Activated naive CD8-positive, alpha-beta T cell treated with anti-CD3 and anti-CD28 coated beads, Interleukin-2, amount 50 U/mL, for 24 hours (primary cell): ENCODE data around the gene FEZ2.

Experiments used
- ATAC-seq: fragments of 150-1000 bp; cut with Tn5 transposase; one replicate; pipeline ENCODE4 v1.10.0; 2021
- DNase-seq: peaks from one replicate; pipeline ENCODE4 v3.0.0; 2021
- H3K27ac Mint-ChIP-seq: one replicate; pipeline ENCODE4 v1.8.0; 2021; ENCODE audit warnings: mild to moderate bottlenecking, mixed read lengths
- H3K27me3 Mint-ChIP-seq: one replicate; pipeline ENCODE4 v1.8.0; 2021; ENCODE audit warnings: mixed read lengths
- H3K36me3 Mint-ChIP-seq: one replicate; pipeline ENCODE4 v1.8.0; 2021; ENCODE audit warnings: low read depth, mixed read lengths
- H3K4me1 Mint-ChIP-seq: one replicate; pipeline ENCODE4 v1.8.0; 2021; ENCODE audit warnings: mixed read lengths
- H3K4me3 Mint-ChIP-seq: one replicate; pipeline ENCODE4 v1.8.0; 2021; ENCODE audit warnings: mild to moderate bottlenecking, moderate library complexity, mixed read lengths
- H3K9me3 Mint-ChIP-seq: one replicate; pipeline ENCODE4 v1.8.0; 2021; ENCODE audit warnings: mixed read lengths

Gene FEZ2

DNA sequence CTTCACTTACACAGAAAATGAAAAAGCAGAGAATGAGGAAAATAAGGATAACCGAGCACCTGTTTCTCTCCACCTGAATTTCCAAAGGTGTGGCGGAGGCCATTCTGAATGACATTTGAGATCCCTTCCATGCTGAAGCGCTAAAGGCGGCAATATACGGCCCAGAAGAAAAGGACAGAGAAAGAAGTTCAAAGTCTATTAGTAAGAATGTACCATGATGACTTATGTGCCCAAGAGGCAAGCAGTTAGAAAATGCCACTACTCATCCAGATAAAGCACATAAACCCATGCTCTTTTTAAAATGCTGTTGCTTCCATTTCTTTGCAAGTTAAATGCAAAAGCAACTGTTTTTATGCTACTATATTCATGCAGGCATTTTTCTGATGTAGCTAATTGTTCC is 37.2 kb downstream of the FEZ2 start:
- H3K36me3 Mint-ChIP-seq: peaks cover 29% of the 10 kb centered on the region
- no peaks in the 10 kb centered on the region for H3K27me3 Mint-ChIP-seq
- no peaks in the 10 kb centered on the region for H3K4me1 Mint-ChIP-seq
- no peak overlapping the region for H3K4me3 Mint-ChIP-seq
- no peaks in the 10 kb centered on the region for H3K9me3 Mint-ChIP-seq
- ATAC-seq: no peak
- DNase-seq: no peak
- no peak overlapping the region for H3K27ac Mint-ChIP-seq

DNA sequence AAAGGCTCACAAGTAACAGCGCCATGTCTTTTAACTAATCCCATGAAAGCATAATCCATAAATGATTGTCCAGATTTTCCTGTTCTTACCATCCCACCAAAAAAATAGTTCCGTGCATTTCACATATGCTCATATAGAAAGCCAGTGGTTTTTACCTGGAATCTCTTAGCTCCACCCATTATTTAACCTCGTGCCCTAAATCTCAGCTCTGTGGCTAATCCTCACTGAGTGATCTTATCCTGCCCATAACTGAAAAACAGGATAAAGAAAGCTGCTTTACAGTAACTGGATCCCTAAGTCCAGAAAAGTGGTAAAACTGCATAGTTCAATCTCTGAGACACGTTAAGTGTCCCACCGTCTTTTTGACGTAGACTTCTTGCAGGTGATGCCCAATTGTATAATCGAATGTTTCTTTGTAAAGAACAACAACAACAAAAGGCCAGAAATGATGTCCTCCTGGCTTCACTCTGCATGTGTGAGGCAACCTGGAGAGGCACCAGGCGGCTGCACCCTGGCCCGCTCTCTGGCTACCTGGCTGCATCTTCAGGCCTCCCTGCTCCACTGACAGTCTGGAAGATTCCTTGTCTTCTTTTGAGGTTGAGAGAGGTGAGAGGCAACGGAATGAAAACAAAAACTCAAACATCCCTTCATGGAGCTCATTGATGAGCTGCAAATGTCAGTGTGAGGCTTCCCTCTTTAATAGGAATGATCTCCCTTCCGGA is 38.6 kb downstream of the FEZ2 start:
- Mint-ChIP-seq H3K9me3 (no peaks in the 10 kb centered on the region), H3K36me3 (peaks cover 25% of the 10 kb centered on the region), H3K4me3 (no peak overlapping the region), H3K27me3 (no peaks in the 10 kb centered on the region), H3K27ac (no peak overlapping the region), H3K4me1 (no peaks in the 10 kb centered on the region)
- ATAC-seq (no peak), DNase-seq (no peak)

DNA sequence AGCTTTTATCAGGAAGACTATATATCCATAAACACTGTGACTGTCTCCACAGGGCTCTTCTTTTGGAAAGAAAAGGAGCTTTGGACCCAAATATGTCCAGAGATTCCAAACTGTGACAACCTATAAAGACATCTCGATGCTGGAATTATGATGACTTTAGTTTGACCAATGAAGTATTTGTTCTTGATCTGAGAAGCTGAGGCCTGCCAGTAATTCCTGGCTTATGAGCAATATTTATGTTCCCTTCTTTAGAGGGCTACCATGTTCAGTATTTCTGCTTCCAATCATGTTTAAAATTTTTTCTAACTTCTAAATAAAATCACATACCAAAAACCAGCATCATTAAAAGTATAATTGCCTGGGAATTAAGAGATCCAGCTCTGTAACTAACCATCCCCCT is 41.1 kb downstream of the FEZ2 start:
- H3K27me3 Mint-ChIP-seq: no peaks in the 10 kb centered on the region
- H3K36me3 Mint-ChIP-seq: peaks cover 31% of the 10 kb centered on the region
- H3K4me1 Mint-ChIP-seq: no peaks in the 10 kb centered on the region
- H3K9me3 Mint-ChIP-seq: no peaks in the 10 kb centered on the region
- ATAC-seq (no peak), DNase-seq (no peak)
- H3K4me3 Mint-ChIP-seq: no peak overlapping the region
- no peak overlapping the region for H3K27ac Mint-ChIP-seq

DNA sequence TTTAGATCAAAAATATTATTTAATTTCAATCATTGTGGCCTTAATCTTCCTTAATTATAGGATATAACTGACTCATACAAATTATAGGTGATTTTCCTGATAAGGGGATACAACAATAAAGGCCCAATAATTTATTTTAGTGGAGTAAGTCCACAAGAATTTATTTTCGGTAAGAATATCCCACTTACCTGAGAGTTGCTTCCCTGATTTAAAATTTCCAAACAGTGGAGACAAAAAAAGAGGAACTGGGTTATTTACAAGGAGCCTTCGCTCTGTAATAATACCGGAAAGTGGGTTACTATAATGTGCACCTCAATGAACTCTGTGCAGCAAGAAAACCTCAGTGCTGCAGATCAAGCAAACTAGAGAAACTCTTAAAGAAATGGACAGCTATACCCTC is 42.2 kb downstream of the FEZ2 start:
- Mint-ChIP-seq H3K4me3 (no peak overlapping the region), H3K36me3 (peaks cover 32% of the 10 kb centered on the region), H3K27ac (no peak overlapping the region), H3K4me1 (no peaks in the 10 kb centered on the region), H3K9me3 (no peaks in the 10 kb centered on the region), H3K27me3 (no peaks in the 10 kb centered on the region)
- DNase-seq (no peak), ATAC-seq (no peak)

DNA sequence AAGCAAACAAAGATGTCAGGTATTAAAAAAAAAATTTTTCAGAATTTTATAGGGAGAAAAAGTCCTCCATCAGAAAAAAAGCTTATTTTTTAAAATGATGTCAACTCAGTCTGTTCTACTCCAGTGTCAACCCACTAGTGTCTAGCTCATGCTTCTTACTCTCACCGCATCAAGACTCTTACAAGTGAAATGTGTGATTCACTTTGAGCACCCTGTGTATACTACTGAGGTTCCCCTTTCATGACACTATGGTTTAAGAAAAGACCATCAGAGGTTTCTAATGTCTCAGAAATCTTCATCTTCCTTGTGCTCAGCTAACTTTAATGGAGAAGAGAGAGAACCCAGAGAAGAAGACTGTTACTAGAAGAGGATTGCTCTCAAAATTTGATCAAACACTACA is 43.4 kb downstream of the FEZ2 start:
- DNase-seq (no peak), ATAC-seq (no peak)
- no peak overlapping the region for H3K27ac Mint-ChIP-seq
- no peaks in the 10 kb centered on the region for H3K27me3 Mint-ChIP-seq
- no peaks in the 10 kb centered on the region for H3K9me3 Mint-ChIP-seq
- peaks cover 4% of the 10 kb centered on the region for H3K4me1 Mint-ChIP-seq
- peaks cover 30% of the 10 kb centered on the region for H3K36me3 Mint-ChIP-seq
- no peak overlapping the region for H3K4me3 Mint-ChIP-seq

DNA sequence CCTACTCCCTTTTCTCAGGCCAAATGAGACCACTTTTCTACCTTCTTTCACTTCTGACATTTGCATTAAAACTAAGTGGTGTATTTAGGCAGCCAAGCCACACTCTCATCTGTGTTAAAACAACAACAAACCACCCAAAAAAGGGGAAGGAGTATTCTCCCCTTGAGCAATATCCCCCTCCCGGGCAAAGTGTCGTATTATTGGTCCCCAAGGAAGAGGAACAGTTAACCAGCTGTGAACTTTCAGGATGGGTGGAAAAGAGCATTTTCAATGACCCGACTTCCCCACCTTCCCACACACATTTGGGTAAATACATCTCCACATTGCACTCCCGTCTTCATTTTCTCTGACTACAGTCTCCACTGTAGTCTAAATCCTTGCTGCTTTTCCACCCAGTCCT is 44.3 kb downstream of the FEZ2 start:
- DNase-seq (no peak), ATAC-seq (no peak)
- Mint-ChIP-seq H3K4me1 (peaks cover 8% of the 10 kb centered on the region), H3K9me3 (no peaks in the 10 kb centered on the region), H3K27me3 (no peaks in the 10 kb centered on the region), H3K27ac (no peak overlapping the region), H3K4me3 (no peak overlapping the region), H3K36me3 (peaks cover 36% of the 10 kb centered on the region)

DNA sequence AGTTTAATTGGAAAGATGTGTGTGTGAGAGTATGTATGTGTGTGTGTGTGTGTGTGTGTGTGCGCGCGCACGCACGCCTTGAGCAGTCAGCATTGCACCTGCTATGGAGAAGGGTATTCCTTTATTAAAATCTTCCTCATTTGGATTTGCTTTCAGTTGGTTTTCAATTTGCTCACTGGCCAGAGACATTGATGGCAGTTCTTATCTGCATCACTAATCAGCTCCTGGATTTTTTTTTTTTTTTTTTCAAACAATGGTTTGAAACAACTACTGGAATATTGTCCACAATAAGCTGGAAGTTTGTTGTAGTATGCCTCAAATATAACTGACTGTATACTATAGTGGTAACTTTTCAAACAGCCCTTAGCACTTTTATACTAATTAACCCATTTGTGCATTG is 48.0 kb downstream of the FEZ2 start:
- no peak for DNase-seq
- H3K27ac Mint-ChIP-seq: no peak overlapping the region
- H3K27me3 Mint-ChIP-seq: no peaks in the 10 kb centered on the region
- no peak for ATAC-seq
- H3K4me3 Mint-ChIP-seq: no peak overlapping the region
- no peaks in the 10 kb centered on the region for H3K9me3 Mint-ChIP-seq
- peaks cover 12% of the 10 kb centered on the region for H3K4me1 Mint-ChIP-seq
- H3K36me3 Mint-ChIP-seq: peaks cover 48% of the 10 kb centered on the region

DNA sequence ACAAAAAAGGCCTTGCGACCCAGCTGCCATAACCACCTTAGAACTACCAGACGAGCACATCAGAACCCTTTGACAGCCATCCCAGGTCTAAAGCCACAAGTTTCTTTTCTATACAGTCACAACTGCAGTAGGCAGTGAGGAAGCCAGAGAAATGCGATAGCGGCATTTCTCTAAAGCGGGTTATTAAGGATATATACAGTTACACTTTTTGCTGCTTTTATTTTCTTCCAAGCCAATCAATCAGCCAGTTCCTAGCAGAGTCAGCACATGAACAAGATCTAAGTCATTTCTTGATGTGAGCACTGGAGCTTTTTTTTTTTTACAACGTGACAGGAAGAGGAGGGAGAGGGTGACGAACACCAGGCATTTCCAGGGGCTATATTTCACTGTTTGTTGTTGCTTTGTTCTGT is 48.8 kb downstream of the FEZ2 start:
- no peaks in the 10 kb centered on the region for H3K9me3 Mint-ChIP-seq
- peaks cover 12% of the 10 kb centered on the region for H3K4me1 Mint-ChIP-seq
- peaks cover 45% of the 10 kb centered on the region for H3K36me3 Mint-ChIP-seq
- DNase-seq: no peak
- no peak overlapping the region for H3K27ac Mint-ChIP-seq
- no peaks in the 10 kb centered on the region for H3K27me3 Mint-ChIP-seq
- no peak for ATAC-seq
- H3K4me3 Mint-ChIP-seq: no peak overlapping the region

DNA sequence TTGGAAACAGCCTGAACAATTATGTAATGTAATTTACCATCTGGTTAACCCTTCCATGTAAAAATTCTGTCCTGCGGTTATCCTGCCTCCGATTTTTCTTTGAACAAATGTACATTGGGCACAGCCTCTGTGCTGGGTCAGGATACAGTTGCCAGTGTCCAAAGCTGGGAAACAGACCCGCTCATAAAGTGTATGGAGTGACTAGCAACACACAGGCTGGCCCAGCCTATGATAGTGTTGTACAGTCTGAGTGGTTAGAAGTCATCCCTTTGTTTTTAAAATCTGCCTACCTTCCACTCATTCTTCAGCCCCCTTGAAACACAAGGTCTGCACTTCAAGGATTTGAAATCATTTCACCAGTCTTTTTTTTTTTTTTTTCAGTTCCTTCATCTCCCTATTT is 50.1 kb downstream of the FEZ2 start:
- H3K9me3 Mint-ChIP-seq: no peaks in the 10 kb centered on the region
- H3K27ac Mint-ChIP-seq: no peak overlapping the region
- ATAC-seq (no peak), DNase-seq (no peak)
- no peak overlapping the region for H3K4me3 Mint-ChIP-seq
- peaks cover 46% of the 10 kb centered on the region for H3K36me3 Mint-ChIP-seq
- peaks cover 12% of the 10 kb centered on the region for H3K4me1 Mint-ChIP-seq
- no peaks in the 10 kb centered on the region for H3K27me3 Mint-ChIP-seq

DNA sequence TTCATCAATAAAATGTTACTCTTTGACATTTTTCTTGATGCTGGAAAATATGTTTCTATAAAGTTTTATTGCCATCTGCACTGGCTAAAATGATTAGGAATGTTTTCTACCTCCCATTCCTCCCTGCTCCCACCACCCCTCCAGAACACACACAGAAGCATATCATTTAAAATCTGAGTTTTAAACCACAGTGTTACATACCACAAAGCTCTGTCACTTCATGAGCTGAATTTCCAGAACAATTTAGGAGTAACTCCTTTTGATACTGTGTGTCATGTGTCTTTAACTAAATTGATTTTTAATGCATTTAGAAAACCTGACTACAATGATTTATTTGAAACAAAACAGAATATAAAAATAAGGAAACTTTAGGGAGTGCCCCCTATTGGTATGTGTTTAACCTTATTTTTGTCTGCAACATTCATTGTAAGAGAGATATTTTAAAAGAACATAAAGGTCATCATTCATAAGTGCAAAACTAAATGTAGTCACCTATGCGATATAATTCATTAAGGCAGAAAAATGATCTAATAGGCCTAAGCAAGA is 52.0 kb downstream of the FEZ2 start:
- H3K36me3 Mint-ChIP-seq: peaks cover 40% of the 10 kb centered on the region
- DNase-seq: no peak
- H3K9me3 Mint-ChIP-seq: no peaks in the 10 kb centered on the region

DNA sequence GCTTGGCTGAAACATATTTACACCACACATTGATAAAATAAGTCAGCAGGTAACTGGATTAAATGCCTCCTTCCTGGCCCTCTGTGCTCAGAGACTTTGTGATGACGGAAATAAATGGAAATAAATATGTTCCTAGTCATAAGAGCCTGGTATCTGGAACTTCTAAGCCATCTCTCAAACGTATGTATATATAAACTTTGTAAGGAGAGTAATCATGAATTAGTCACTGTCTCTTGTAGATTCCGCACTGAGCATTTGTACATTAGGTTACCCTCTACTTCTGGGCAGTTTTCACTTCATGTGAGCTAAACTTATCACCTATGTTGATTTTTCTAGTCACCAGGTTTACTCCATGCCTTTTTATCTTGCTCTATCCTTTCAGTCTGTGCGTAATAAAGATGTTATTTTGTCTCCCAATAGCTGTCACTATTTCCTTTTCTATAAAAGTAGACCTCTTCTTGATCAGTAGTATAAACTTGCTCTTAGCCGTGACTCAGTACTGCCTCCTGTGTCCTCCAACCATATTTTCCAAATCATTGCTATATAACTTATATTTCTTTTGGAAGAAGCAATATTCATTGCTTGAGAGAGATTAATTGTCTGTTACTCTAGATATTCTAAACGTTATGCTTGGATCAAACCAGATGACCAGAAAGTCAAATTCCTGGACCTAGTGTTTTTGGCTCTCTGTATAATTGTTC is 53.2 kb downstream of the FEZ2 start:
- Mint-ChIP-seq H3K4me3 (no peak overlapping the region), H3K9me3 (no peaks in the 10 kb centered on the region), H3K4me1 (peaks cover 9% of the 10 kb centered on the region), H3K27me3 (no peaks in the 10 kb centered on the region), H3K36me3 (peaks cover 37% of the 10 kb centered on the region), H3K27ac (no peak overlapping the region)
- DNase-seq (no peak), ATAC-seq (no peak)

More for the DNA sequence above, 52.0 kb downstream of the FEZ2 start:
- Mint-ChIP-seq H3K27me3 (no peaks in the 10 kb centered on the region), H3K4me3 (no peak overlapping the region), H3K4me1 (peaks cover 12% of the 10 kb centered on the region), H3K27ac (no peak overlapping the region)
- ATAC-seq: no peak

DNA sequence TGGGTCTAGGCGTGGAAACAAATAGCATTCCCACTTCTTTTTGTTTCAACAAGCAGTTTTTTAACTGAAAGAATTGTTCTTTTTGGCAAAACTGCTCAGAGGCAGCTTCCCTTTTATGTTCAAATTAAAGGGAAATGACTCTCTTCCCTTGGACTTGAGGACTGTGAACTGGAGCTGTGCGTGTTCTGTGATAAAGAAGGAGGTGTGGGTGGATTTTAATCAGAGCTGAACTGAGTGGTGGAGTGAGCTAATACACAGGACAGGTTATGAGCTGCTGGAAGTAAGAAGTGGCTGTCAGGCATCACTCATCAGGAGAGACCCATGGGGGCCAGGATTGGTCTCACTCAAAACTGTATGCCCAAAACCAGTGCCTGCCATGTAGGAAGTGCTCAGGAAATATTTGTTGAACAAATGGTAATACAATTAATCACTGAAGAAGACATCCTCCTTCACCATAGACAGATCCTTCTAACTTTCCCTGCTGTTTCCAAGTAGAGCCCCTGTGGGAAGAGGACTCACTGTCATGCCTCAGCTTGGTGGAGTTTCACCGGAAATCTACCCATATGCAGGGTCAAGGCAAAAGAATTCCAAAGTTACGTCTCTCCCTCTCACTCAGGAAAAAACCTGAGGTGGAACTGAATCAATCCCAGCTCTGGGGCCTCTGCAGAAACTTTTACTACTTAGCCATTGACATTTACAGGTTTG is 55.9 kb downstream of the FEZ2 start:
- DNase-seq (no peak), ATAC-seq (no peak)
- Mint-ChIP-seq H3K4me1 (no peaks in the 10 kb centered on the region), H3K9me3 (no peaks in the 10 kb centered on the region), H3K4me3 (no peak overlapping the region), H3K27me3 (no peaks in the 10 kb centered on the region), H3K27ac (no peak overlapping the region), H3K36me3 (peaks cover 25% of the 10 kb centered on the region)

DNA sequence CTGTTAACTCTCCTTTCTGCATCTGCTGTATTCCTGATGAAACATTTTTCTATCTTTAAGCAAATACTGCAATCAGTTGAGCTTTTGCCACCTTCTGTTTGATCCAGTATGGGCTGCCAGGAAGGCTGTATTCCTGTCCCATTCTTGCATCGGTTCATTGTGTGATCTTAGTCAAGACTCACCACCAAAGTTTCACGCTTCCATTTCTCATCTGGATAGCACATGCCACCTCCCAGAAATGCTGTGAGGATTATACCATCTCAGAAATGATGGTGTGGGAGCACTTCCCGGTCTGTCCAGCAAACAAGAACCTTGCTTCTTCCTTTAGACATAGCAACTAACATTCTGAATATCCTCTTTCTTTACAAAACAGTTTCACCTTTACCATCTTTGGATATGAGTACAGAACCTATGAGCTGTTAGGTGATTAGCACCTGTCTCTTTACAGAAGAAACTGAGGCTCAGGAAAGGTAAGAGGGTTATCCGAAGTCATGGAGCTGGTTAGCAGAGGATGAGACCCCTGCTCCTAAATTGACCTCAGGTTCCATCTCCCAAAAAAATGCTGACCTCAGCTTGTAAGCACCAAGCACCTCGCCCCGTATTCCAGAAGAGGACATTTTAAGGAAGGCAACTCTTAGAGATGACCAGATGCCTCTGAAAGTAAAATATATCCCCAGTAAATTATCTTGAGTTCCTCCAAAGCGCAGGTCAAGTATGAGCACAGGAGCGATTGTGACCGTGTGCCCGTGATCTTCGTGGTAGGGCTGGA is 56.8 kb downstream of the FEZ2 start:
- Mint-ChIP-seq H3K27me3 (no peaks in the 10 kb centered on the region), H3K4me1 (no peaks in the 10 kb centered on the region), H3K27ac (no peak overlapping the region), H3K36me3 (peaks cover 25% of the 10 kb centered on the region), H3K9me3 (no peaks in the 10 kb centered on the region), H3K4me3 (no peak overlapping the region)
- ATAC-seq: no peak
- DNase-seq: no peak

DNA sequence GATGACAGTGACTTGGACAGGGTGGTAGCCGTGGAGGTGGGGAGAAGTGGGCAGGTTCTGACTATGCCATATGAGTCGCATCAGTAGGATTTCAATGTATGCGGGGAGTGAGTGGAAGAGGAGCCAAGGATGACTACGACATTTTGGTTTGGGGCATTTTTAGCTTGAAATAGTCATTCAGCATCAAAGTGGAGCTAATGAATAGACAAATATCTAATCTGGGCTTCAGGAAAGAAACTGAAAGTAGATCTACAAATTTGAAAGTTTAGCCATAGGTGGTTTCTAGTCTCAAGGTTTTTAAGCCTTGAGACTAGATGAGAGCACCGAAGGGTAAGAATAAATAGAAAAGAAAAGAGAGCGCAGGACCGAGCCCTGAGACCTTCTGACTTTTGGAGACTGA is 58.3 kb downstream of the FEZ2 start:
- H3K36me3 Mint-ChIP-seq: peaks cover 23% of the 10 kb centered on the region
- DNase-seq (no peak), ATAC-seq (no peak)
- H3K4me1 Mint-ChIP-seq: no peaks in the 10 kb centered on the region
- no peak overlapping the region for H3K27ac Mint-ChIP-seq
- H3K27me3 Mint-ChIP-seq: no peaks in the 10 kb centered on the region
- no peaks in the 10 kb centered on the region for H3K9me3 Mint-ChIP-seq
- H3K4me3 Mint-ChIP-seq: no peak overlapping the region
